Activated CD8-positive, alpha-beta T cell treated with anti-CD3 and anti-CD28 coated beads for 36 hours (primary cell): ENCODE results near the gene FADS6. TPM values are rescaled to one million over a fixed set of nuclear protein-coding genes. Genes with fewer than 3 reads are reported as not detected.

Source experiments
- ATAC-seq: fragments of 200-7000 bp; cut with Tn5 transposase; one replicate; pipeline ENCODE4 v1.10.0; 2021; ENCODE audit warnings: mild to moderate bottlenecking, moderate library complexity
- CTCF ChIA-PET: fragments of 350-600 bp; sonication (Branson Sonifier 250); formaldehyde crosslinking; loops from one replicate; lab custom pipeline; 2021; ENCODE audit warnings: antibody characterized with exemption; lab: Charles Lee
- POLR2A ChIA-PET: fragments of 350-600 bp; sonication (Branson Sonifier 250); formaldehyde crosslinking; loops from one replicate; lab custom pipeline; 2021; ENCODE audit warnings: antibody characterized with exemption; lab: Charles Lee
- DNase-seq: peaks from one replicate; pipeline ENCODE4 v3.0.0-alpha.2; 2020
- H3K27ac Mint-ChIP-seq: one replicate; pipeline ENCODE4 v1.8.0; 2021; ENCODE audit warnings: mild to moderate bottlenecking, mixed read lengths
- H3K27me3 Mint-ChIP-seq: one replicate; pipeline ENCODE4 v1.8.0; 2021; ENCODE audit warnings: mixed read lengths
- H3K36me3 Mint-ChIP-seq: one replicate; pipeline ENCODE4 v1.8.0; 2021; ENCODE audit warnings: low read depth, mixed read lengths
- H3K4me1 Mint-ChIP-seq: one replicate; pipeline ENCODE4 v1.8.0; 2021; ENCODE audit warnings: low read depth, mixed read lengths
- H3K4me3 Mint-ChIP-seq: one replicate; pipeline ENCODE4 v1.8.0; 2021; ENCODE audit warnings: mild to moderate bottlenecking, moderate library complexity, mixed read lengths
- H3K9me3 Mint-ChIP-seq: one replicate; pipeline ENCODE4 v1.8.0; 2021; ENCODE audit warnings: mixed read lengths
- intact Hi-C: fragments of 100-400 bp; cut with micrococcal nuclease; formaldehyde crosslinking; loops from one replicate; pipeline ENCODE4 v1.10.0; 2022
- total RNA-seq, 2 experiments: library from RNA; stranded (reverse); gene quantifications; one replicate each; pipeline ENCODE4 v1.2.3, GENCODE V29; 2021
- TF ChIP-seq, protein P1 (sequence below): fragments of 200-600 bp; IDR thresholded peaks from one replicate; pipeline ENCODE4 v1.8.0; 2022; ENCODE audit warnings: antibody characterized with exemption, mild to moderate bottlenecking

The FADS6 gene
- total RNA-seq, 2 experiments from 2014 or later: not detected

DNA sequence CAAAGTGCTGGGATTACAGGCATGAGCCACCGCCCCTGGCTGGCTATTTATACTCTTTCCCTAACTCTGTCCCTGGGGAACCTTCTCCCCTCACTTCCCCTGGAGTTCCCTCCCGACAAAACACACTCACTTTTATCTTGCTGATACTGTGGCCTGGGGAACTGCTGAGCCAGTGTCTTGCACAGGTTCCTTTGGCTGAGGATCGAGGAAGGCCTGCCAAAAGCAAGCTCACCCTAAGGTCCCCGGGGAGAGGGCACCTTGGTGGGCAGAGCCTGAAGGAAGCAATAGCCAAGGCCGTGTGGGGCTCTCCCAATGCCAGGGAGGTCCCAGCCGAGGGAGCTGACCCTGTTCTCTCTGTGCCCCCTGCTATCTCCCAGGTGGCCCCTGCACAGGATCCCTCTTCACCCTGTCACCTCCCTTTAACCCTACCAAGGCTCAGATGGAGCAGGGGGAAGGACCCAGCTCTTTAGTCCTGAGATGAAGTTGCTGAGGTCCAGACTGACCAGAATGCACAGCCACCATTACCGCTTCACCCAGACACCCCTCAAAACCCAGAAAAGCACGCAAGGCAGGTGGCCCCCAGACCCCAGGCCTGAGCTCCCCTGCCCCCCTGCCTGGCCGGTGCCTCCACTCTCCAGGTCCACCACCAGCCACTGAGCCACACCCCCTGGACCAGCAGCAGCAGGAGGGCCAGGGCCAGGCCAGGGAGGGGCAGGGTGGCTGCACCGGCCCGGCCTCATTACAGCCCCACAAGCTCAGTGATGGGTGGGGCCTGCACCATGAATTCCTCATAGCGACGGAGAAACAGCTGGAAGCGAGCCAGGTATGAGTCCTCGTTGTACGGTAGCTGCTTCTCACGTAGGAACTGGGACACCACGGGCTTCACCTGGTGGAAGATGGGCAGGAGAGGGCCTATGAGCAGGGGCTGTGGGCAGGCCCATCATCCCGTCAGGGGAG is 15.6 kb downstream of the FADS6 start:
- Mint-ChIP-seq H3K9me3 (no peaks in the 10 kb centered on the region), H3K36me3 (no peaks in the 10 kb centered on the region), H3K4me1 (peaks cover 8% of the 10 kb centered on the region), H3K27me3 (no peaks in the 10 kb centered on the region), H3K27ac (no peak overlapping the region), H3K4me3 (no peak overlapping the region)
- ChIA-PET POLR2A (interaction anchor here (0.6 kb wide), 1 partner anchor 19 kb away, joined by 3 read pairs; no protein-coding TSS in a partner anchor), CTCF (interaction anchor here (0.9 to 13.9 kb wide), 5 partner anchors 16 to 220 kb away, joined by 3 to 139 read pairs (median 3); partner anchors contain the start of gene GRIN2C)
- intact Hi-C loops: no loop called here
- no peak for DNase-seq
- TF ChIP-seq, protein P1, sequence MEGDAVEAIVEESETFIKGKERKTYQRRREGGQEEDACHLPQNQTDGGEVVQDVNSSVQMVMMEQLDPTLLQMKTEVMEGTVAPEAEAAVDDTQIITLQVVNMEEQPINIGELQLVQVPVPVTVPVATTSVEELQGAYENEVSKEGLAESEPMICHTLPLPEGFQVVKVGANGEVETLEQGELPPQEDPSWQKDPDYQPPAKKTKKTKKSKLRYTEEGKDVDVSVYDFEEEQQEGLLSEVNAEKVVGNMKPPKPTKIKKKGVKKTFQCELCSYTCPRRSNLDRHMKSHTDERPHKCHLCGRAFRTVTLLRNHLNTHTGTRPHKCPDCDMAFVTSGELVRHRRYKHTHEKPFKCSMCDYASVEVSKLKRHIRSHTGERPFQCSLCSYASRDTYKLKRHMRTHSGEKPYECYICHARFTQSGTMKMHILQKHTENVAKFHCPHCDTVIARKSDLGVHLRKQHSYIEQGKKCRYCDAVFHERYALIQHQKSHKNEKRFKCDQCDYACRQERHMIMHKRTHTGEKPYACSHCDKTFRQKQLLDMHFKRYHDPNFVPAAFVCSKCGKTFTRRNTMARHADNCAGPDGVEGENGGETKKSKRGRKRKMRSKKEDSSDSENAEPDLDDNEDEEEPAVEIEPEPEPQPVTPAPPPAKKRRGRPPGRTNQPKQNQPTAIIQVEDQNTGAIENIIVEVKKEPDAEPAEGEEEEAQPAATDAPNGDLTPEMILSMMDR: no peak
- no peak for ATAC-seq

DNA sequence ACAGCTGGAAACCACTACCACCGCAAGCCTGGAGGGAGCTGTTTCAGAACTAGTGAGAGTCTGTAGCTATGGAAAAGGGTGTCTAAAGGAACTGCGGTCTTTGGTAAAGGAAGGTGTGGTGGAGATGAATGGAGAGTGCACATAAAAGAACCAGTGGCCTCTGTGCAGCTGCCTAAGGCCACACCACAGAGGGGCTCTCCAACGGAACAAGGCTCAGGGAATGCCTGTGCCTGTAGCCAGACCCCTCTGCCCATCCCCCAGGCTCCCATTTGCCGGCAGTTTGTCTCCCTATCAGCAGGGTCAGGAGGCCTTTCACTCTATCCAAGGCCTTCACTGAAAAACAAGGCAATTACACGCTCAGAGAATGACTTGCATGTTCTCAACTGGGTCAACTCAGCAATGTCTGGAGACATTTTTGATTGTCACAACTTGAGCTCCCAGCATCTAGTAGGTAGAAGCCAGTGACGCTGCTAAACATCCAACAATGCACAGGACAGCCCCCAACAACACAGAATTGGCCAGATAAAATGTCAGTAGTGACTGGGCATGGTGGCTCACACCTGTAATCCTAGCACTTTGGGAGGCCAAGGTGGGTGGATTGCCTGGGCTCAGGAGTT is 17.3 kb downstream of the FADS6 start:
- CTCF ChIA-PET: interaction anchor here (0.9 to 13.9 kb wide), 7 partner anchors 14 to 158 kb away, joined by 3 to 139 read pairs (median 4); partner anchors contain the start of genes GRIN2C and MRPL58
- intact Hi-C loops: no loop called here
- Mint-ChIP-seq H3K36me3 (no peaks in the 10 kb centered on the region), H3K9me3 (no peaks in the 10 kb centered on the region), H3K4me1 (peaks cover 15% of the 10 kb centered on the region), H3K4me3 (no peak overlapping the region), H3K27ac (no peak overlapping the region), H3K27me3 (no peaks in the 10 kb centered on the region)
- TF ChIP-seq, protein P1: no peak
- POLR2A ChIA-PET: interaction anchor here (1.1 to 1.3 kb wide), 2 partner anchors 12 to 14 kb away, joined by 3 read pairs; no protein-coding TSS in a partner anchor
- DNase-seq: no peak
- no peak for ATAC-seq

GRCh38 chr17:74875155-74875976 is 18.1 kb downstream of the FADS6 start:
- TF ChIP-seq, protein P1: no peak
- Mint-ChIP-seq H3K4me3 (no peak overlapping the region), H3K9me3 (no peaks in the 10 kb centered on the region), H3K27me3 (no peaks in the 10 kb centered on the region), H3K4me1 (peaks cover 15% of the 10 kb centered on the region), H3K27ac (no peak overlapping the region), H3K36me3 (no peaks in the 10 kb centered on the region)
- ChIA-PET CTCF (interaction anchor here (0.8 to 13.9 kb wide), 9 partner anchors 13 to 159 kb away, joined by 3 to 139 read pairs (median 4); partner anchors contain the start of genes GRIN2C, MRPL58 and OTOP2), POLR2A (interaction anchor here (1.1 to 1.3 kb wide), 3 partner anchors 11 to 16 kb away, joined by 3 read pairs; partner anchors contain the start of gene GRIN2C)
- intact Hi-C loops: no loop called here
- ATAC-seq (no peak), DNase-seq (no peak)

GRCh38 chr17:74874615-74875037 is 18.8 kb downstream of the FADS6 start:
- Mint-ChIP-seq H3K4me3 (no peak overlapping the region), H3K27me3 (no peaks in the 10 kb centered on the region), H3K9me3 (no peaks in the 10 kb centered on the region), H3K27ac (no peak overlapping the region), H3K36me3 (no peaks in the 10 kb centered on the region), H3K4me1 (peaks cover 15% of the 10 kb centered on the region)
- ChIA-PET CTCF (interaction anchor here (0.8 to 13.9 kb wide), 5 partner anchors 13 to 129 kb away, joined by 3 to 139 read pairs (median 10); partner anchors contain the start of genes GRIN2C and OTOP2), POLR2A (interaction anchor here (1.1 to 2.6 kb wide), 6 partner anchors 11 to 136 kb away, joined by 3 to 11 read pairs (median 4); partner anchors contain the start of gene GRIN2C)
- TF ChIP-seq, protein P1: no peak
- ATAC-seq (no peak), DNase-seq (no peak)
- intact Hi-C loops: no loop called here
